WERI-Rb-1 (cell line): ENCODE data around the gene SLC29A1.
"Not testable (repeated sequence)": the region's sequence is repeated elsewhere in the genome, so short reads cannot be mapped to it uniquely, and the experiment has no call there.

ENCODE experiments used
- DNase-seq: peaks from one replicate; pipeline ENCODE4 v3.0.0-alpha.2; 2020
- H3K27ac ChIP-seq: fragments of 250-450 bp; sonication (Bioruptor Pico); 2 replicates; pipeline ENCODE4 v1.5.1; 2020; ENCODE audit warnings: mild to moderate bottlenecking, moderate library complexity
- H3K27me3 ChIP-seq: fragments of 250-450 bp; sonication (Bioruptor Pico); 2 replicates; pipeline ENCODE4 v1.5.1; 2021; ENCODE audit warnings: mild to moderate bottlenecking, low read depth, moderate library complexity; ENCODE audit not compliant: insufficient read depth, severe bottlenecking
- H3K36me3 ChIP-seq: fragments of 250-450 bp; sonication (Bioruptor Pico); 2 replicates; pipeline ENCODE4 v1.5.1; 2020; ENCODE audit warnings: mild to moderate bottlenecking, moderate library complexity
- H3K4me3 ChIP-seq: 2 replicates; pipeline ENCODE4 v1.5.1; 2011; ENCODE audit warnings: low read depth, mild to moderate bottlenecking, control low read depth, low read length
- H3K9me3 ChIP-seq: fragments of 250-450 bp; sonication (Bioruptor Pico); 2 replicates; pipeline ENCODE4 v1.5.1; 2021; ENCODE audit warnings: mild to moderate bottlenecking, moderate library complexity; ENCODE audit not compliant: severe bottlenecking
- CTCF ChIP-seq: IDR thresholded peaks from 2 replicates; pipeline ENCODE4 v1.5.1; 2011; ENCODE audit warnings: low read depth, mild to moderate bottlenecking, control low read depth, inconsistent platforms, low read length

The SLC29A1 gene

GRCh38 chr6:44179072-44179536, 44.3 kb upstream of the SLC29A1 start:
- TF ChIP-seq CTCF: no peak
- Histone ChIP-seq H3K27me3 (no peaks in the 10 kb centered on the region), H3K4me3 (no peak overlapping the region), H3K27ac (no peak overlapping the region), H3K9me3 (no peaks in the 10 kb centered on the region), H3K36me3 (no peaks in the 10 kb centered on the region)
- DNase-seq: no peak

- H3K36me3 ChIP-seq: no peaks in the 10 kb centered on the region
- DNase-seq: no peak
- no peak overlapping the region for H3K4me3 ChIP-seq
- H3K9me3 ChIP-seq: no peaks in the 10 kb centered on the region
- no peak for TF ChIP-seq CTCF
- H3K27ac ChIP-seq: no peak overlapping the region
- no peaks in the 10 kb centered on the region for H3K27me3 ChIP-seq
These were observed 43.7 kb upstream of the SLC29A1 start for GRCh38 chr6:44179648-44180047.

- no peak overlapping the region for H3K4me3 ChIP-seq
- no peaks in the 10 kb centered on the region for H3K27me3 ChIP-seq
- H3K36me3 ChIP-seq: no peaks in the 10 kb centered on the region
- H3K9me3 ChIP-seq: no peaks in the 10 kb centered on the region
- no peak for TF ChIP-seq CTCF
- no peak overlapping the region for H3K27ac ChIP-seq
- no peak for DNase-seq
These were observed 43.0 kb upstream of the SLC29A1 start for GRCh38 chr6:44180406-44180805.

- no peaks in the 10 kb centered on the region for H3K9me3 ChIP-seq
- no peaks in the 10 kb centered on the region for H3K27me3 ChIP-seq
- no peak for TF ChIP-seq CTCF
- no peaks in the 10 kb centered on the region for H3K36me3 ChIP-seq
- DNase-seq: no peak
- H3K4me3 ChIP-seq: no peak overlapping the region
- H3K27ac ChIP-seq: no peak overlapping the region
These were observed 42.5 kb upstream of the SLC29A1 start for GRCh38 chr6:44180886-44181285.

GRCh38 chr6:44181784-44182183, 41.6 kb upstream of the SLC29A1 start:
- not testable (repeated sequence) for H3K27ac ChIP-seq, H3K27me3 ChIP-seq, DNase-seq, H3K36me3 ChIP-seq, H3K4me3 ChIP-seq, H3K9me3 ChIP-seq

GRCh38 chr6:44182911-44183390, 40.4 kb upstream of the SLC29A1 start:
- no peak overlapping the region for H3K4me3 ChIP-seq
- no peaks in the 10 kb centered on the region for H3K27me3 ChIP-seq
- TF ChIP-seq CTCF: no peak
- no peak overlapping the region for H3K27ac ChIP-seq
- no peak for DNase-seq
- H3K9me3 ChIP-seq: no peaks in the 10 kb centered on the region
- H3K36me3 ChIP-seq: no peaks in the 10 kb centered on the region
